ENCODE results near the gene NRG3.

GRCh38 chr10:82284180-82284579 is 409.2 kb downstream of the NRG3 start:
- TF ChIP-seq, protein P1, sequence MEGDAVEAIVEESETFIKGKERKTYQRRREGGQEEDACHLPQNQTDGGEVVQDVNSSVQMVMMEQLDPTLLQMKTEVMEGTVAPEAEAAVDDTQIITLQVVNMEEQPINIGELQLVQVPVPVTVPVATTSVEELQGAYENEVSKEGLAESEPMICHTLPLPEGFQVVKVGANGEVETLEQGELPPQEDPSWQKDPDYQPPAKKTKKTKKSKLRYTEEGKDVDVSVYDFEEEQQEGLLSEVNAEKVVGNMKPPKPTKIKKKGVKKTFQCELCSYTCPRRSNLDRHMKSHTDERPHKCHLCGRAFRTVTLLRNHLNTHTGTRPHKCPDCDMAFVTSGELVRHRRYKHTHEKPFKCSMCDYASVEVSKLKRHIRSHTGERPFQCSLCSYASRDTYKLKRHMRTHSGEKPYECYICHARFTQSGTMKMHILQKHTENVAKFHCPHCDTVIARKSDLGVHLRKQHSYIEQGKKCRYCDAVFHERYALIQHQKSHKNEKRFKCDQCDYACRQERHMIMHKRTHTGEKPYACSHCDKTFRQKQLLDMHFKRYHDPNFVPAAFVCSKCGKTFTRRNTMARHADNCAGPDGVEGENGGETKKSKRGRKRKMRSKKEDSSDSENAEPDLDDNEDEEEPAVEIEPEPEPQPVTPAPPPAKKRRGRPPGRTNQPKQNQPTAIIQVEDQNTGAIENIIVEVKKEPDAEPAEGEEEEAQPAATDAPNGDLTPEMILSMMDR (IDR thresholded peaks at IDR 0.05) = no peak
- TF ChIP-seq POLR2A (IDR thresholded peaks at IDR 0.05) (no peak), POLR2AphosphoS5 (IDR thresholded peaks at IDR 0.05) (no peak)

Data from upper lobe of left lung (tissue), 4 donors.